Neural progenitor cell (in vitro differentiated cells): ENCODE data around the gene CD63. TPM values are rescaled to one million over a fixed set of nuclear protein-coding genes. Genes with fewer than 3 reads are reported as not detected.

Experiments
- DNase-seq: peaks from one replicate; pipeline ENCODE4 v3.0.0-alpha.2; 2016; ENCODE audit warnings: low spot score
- H2AFZ ChIP-seq: fragments of 200-600 bp; sonication (generic); replicated peaks from 2 replicates; pipeline ENCODE4 v1.6.1; 2016; ENCODE audit warnings: antibody characterized with exemption
- H3F3A ChIP-seq: fragments of 200-600 bp; sonication (generic); 2 replicates; pipeline ENCODE4 v1.6.1; 2016; ENCODE audit warnings: antibody characterized with exemption, low read depth
- H3K27ac ChIP-seq: fragments of 200-600 bp; sonication (generic); 2 replicates; pipeline ENCODE4 v1.5.1; 2016; ENCODE audit warnings: mild to moderate bottlenecking
- H3K27me3 ChIP-seq: fragments of 200-600 bp; sonication (generic); 2 replicates; pipeline ENCODE4 v1.6.1; 2016; ENCODE audit warnings: mild to moderate bottlenecking, moderate library complexity
- H3K36me3 ChIP-seq: fragments of 200-600 bp; sonication (generic); 2 replicates; pipeline ENCODE4 v1.5.1; 2016
- H3K4me1 ChIP-seq: fragments of 200-600 bp; sonication (generic); 2 replicates; pipeline ENCODE4 v1.6.1; 2016; ENCODE audit warnings: mixed run types
- H3K4me2 ChIP-seq: fragments of 200-600 bp; sonication (generic); 2 replicates; pipeline ENCODE4 v1.6.1; 2016
- H3K4me3 ChIP-seq: fragments of 200-600 bp; sonication (generic); 2 replicates; pipeline ENCODE4 v1.5.1; 2016
- H3K79me2 ChIP-seq: fragments of 200-600 bp; sonication (generic); 2 replicates; pipeline ENCODE4 v1.6.1; 2016; ENCODE audit warnings: low read depth
- H3K9ac ChIP-seq: fragments of 200-600 bp; sonication (generic); 2 replicates; pipeline ENCODE4 v1.6.1; 2016
- H3K9me3 ChIP-seq: fragments of 200-600 bp; sonication (generic); 2 replicates; pipeline ENCODE4 v1.5.1; 2016; ENCODE audit warnings: low read depth
- H4K20me1 ChIP-seq: fragments of 200-600 bp; sonication (generic); 2 replicates; pipeline ENCODE4 v1.6.1; 2016; ENCODE audit warnings: low read depth
- H3K27ac Mint-ChIP-seq: 3 replicates; pipeline ENCODE4 v1.8.0; 2021; ENCODE audit warnings: mixed read lengths
- H3K27me3 Mint-ChIP-seq: 2 replicates; pipeline ENCODE4 v1.8.0; 2022; ENCODE audit warnings: low read depth, mild to moderate bottlenecking, inconsistent platforms, moderate library complexity, mixed read lengths; ENCODE audit not compliant: insufficient read depth
- H3K36me3 Mint-ChIP-seq: 3 replicates; pipeline ENCODE4 v1.8.0; 2021; ENCODE audit warnings: mixed read lengths
- H3K4me1 Mint-ChIP-seq: 3 replicates; pipeline ENCODE4 v1.8.0; 2021; ENCODE audit warnings: mixed read lengths
- H3K4me3 Mint-ChIP-seq: 3 replicates; pipeline ENCODE4 v1.8.0; 2021; ENCODE audit warnings: mild to moderate bottlenecking, moderate library complexity, mixed read lengths
- H3K9me3 Mint-ChIP-seq: 3 replicates; pipeline ENCODE4 v1.8.0; 2020; ENCODE audit warnings: mixed read lengths
- CTCF ChIP-seq: fragments of 200-600 bp; sonication (generic); IDR thresholded peaks from 2 replicates; pipeline ENCODE4 v1.5.1; 2017; ENCODE audit warnings: antibody characterized with exemption, mild to moderate bottlenecking
- EZH2 ChIP-seq: fragments of 200-600 bp; sonication (generic); IDR thresholded peaks from 2 replicates; pipeline ENCODE4 v1.6.1; 2017; ENCODE audit warnings: antibody characterized with exemption, mild to moderate bottlenecking, moderate library complexity
- EZH2phosphoT487 ChIP-seq: fragments of 200-600 bp; sonication (generic); IDR thresholded peaks from 2 replicates; pipeline ENCODE4 v1.6.1; 2017; ENCODE audit warnings: antibody characterized with exemption
- total RNA-seq: library from RNA; depleted of rRNA; stranded (reverse); fragments of >200 nt; gene quantifications from 2 replicates; pipeline ENCODE4 v1.2.3, GENCODE V29; 2015; ENCODE audit warnings: low replicate concordance

The CD63 gene
- total RNA-seq, 1 donor from 2014 or later, result 305 TPM

GRCh38 chr12:55687746-55688145 is 41.1 kb downstream of the CD63 start:
- H3K4me3 Mint-ChIP-seq, result no peak overlapping the region
- Histone ChIP-seq H4K20me1 (no peaks in the 10 kb centered on the region), H2AFZ (no peak overlapping the region), H3K9me3 (no peaks in the 10 kb centered on the region), H3K27ac (no peak overlapping the region), H3K9ac (no peak overlapping the region), H3K4me2 (no peak overlapping the region), H3K36me3 (no peaks in the 10 kb centered on the region), H3K4me3 (no peak overlapping the region), H3K4me1 (no peaks in the 10 kb centered on the region), H3K27me3 (no peaks in the 10 kb centered on the region), H3K79me2 (no peaks in the 10 kb centered on the region), H3F3A (no peaks in the 10 kb centered on the region)
- no peak overlapping the region for H3K27ac Mint-ChIP-seq
- peaks cover 6% of the 10 kb centered on the region for H3K36me3 Mint-ChIP-seq
- no peaks in the 10 kb centered on the region for H3K9me3 Mint-ChIP-seq
- H3K27me3 Mint-ChIP-seq, result no peaks in the 10 kb centered on the region
- H3K4me1 Mint-ChIP-seq, result no peaks in the 10 kb centered on the region
- TF ChIP-seq EZH2phosphoT487, result no peak
- no peak for TF ChIP-seq EZH2
- TF ChIP-seq CTCF, result no peak
- DNase-seq, result no peak

DNA sequence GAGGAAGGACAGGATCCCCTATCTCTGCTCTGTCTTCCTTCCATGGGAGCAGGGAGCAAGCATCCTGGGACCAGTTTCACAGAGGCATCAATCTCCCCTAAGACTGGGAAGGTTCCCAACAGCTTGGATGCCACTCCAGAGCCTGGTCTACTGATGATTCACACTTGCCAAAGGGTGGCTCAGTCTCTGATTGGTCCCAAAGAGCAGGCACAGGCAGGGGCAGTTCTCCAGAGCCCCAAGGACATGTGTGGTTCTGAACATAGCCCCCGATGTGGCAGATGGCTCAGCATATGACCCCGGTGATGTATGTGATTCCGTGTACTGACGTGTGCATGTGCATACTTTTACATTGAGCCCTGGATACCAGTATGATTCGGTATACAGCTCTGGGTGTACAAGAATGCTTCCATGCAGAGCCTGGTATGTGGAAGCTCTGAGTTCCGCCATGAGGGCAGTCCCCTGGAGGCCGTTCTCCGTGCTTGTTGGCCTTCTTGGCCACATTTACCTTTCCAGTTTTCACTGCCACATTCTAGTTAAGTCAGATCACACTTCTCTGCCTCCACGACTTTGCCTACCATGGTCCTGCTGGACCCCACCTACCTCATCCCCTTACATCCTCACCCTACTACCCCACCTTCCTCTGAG is 42.3 kb downstream of the CD63 start:
- Histone ChIP-seq H3K4me2 (no peak overlapping the region), H4K20me1 (no peaks in the 10 kb centered on the region), H3K9me3 (no peaks in the 10 kb centered on the region), H3F3A (peaks cover 3% of the 10 kb centered on the region), H3K4me3 (no peak overlapping the region), H3K9ac (no peak overlapping the region), H3K27me3 (no peaks in the 10 kb centered on the region), H3K4me1 (peaks cover 4% of the 10 kb centered on the region), H2AFZ (no peak overlapping the region), H3K79me2 (no peaks in the 10 kb centered on the region), H3K36me3 (no peaks in the 10 kb centered on the region), H3K27ac (no peak overlapping the region)
- H3K4me1 Mint-ChIP-seq, result peaks cover 5% of the 10 kb centered on the region
- H3K27ac Mint-ChIP-seq, result no peak overlapping the region
- no peaks in the 10 kb centered on the region for H3K9me3 Mint-ChIP-seq
- no peak for DNase-seq
- TF ChIP-seq CTCF (no peak), EZH2phosphoT487 (no peak), EZH2 (no peak)
- no peaks in the 10 kb centered on the region for H3K27me3 Mint-ChIP-seq
- no peak overlapping the region for H3K4me3 Mint-ChIP-seq
- peaks cover 6% of the 10 kb centered on the region for H3K36me3 Mint-ChIP-seq

DNA sequence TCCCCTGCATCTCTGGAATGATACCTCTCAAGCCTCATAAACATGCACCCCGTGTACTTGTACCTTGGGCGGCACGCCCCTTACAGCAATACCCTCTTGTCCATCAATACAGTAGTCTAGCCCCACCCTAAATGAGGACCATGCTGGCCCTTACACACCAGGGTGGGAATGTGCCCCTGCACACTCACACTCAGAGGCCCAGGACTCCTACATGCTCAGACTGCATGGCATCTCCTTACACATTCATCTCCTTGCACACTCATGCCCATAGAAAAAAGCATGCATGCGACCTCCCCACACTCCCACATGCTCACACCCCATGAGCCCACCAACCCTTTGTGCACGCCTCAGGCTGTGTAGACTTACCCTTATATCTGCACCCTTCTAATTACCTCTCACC is 43.1 kb downstream of the CD63 start:
- Mint-ChIP-seq H3K4me3 (no peak overlapping the region), H3K27ac (no peak overlapping the region), H3K27me3 (no peaks in the 10 kb centered on the region), H3K36me3 (peaks cover 4% of the 10 kb centered on the region), H3K4me1 (peaks cover 12% of the 10 kb centered on the region), H3K9me3 (no peaks in the 10 kb centered on the region)
- Histone ChIP-seq H3F3A (peaks cover 3% of the 10 kb centered on the region), H3K4me2 (no peak overlapping the region), H3K79me2 (no peaks in the 10 kb centered on the region), H3K9me3 (no peaks in the 10 kb centered on the region), H3K4me3 (no peak overlapping the region), H3K4me1 (peaks cover 7% of the 10 kb centered on the region), H4K20me1 (no peaks in the 10 kb centered on the region), H3K9ac (no peak overlapping the region), H2AFZ (no peak overlapping the region), H3K27me3 (no peaks in the 10 kb centered on the region), H3K36me3 (no peaks in the 10 kb centered on the region), H3K27ac (no peak overlapping the region)
- TF ChIP-seq CTCF (no peak), EZH2 (no peak), EZH2phosphoT487 (no peak)
- DNase-seq, result no peak
